ENCODE measurements around the gene FOXD2. TPM values are rescaled to one million over a fixed set of nuclear protein-coding genes. Genes with fewer than 3 reads are reported as not detected.

FOXD2 gene
- total RNA-seq, 1 donor from 2014 or later = not detected

DNA sequence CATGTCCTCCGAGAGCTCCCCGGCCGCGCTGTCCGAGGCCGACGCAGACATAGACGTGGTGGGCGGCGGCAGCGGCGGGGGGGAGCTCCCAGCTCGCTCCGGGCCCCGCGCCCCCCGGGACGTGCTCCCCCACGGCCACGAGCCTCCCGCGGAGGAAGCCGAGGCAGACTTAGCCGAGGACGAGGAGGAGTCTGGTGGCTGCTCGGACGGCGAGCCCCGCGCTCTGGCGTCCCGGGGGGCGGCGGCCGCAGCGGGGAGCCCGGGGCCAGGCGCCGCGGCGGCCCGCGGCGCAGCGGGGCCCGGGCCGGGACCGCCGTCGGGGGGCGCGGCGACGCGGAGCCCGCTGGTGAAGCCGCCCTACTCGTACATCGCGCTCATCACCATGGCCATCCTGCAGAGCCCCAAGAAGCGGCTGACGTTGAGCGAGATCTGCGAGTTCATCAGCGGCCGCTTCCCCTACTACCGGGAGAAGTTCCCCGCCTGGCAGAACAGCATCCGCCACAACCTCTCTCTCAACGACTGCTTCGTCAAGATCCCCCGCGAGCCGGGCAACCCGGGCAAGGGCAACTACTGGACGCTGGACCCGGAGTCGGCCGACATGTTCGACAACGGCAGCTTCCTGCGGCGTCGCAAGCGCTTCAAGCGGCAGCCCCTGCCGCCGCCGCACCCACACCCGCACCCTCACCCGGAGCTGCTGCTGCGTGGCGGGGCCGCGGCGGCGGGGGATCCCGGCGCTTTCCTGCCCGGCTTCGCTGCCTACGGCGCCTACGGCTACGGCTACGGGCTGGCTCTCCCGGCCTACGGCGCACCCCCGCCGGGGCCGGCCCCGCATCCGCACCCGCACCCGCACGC, 547 bp downstream of the FOXD2 start:
- ATAC-seq (no peak), DNase-seq (no peak)
- intact Hi-C loops (cut with micrococcal nuclease) = no loop called here

DNA sequence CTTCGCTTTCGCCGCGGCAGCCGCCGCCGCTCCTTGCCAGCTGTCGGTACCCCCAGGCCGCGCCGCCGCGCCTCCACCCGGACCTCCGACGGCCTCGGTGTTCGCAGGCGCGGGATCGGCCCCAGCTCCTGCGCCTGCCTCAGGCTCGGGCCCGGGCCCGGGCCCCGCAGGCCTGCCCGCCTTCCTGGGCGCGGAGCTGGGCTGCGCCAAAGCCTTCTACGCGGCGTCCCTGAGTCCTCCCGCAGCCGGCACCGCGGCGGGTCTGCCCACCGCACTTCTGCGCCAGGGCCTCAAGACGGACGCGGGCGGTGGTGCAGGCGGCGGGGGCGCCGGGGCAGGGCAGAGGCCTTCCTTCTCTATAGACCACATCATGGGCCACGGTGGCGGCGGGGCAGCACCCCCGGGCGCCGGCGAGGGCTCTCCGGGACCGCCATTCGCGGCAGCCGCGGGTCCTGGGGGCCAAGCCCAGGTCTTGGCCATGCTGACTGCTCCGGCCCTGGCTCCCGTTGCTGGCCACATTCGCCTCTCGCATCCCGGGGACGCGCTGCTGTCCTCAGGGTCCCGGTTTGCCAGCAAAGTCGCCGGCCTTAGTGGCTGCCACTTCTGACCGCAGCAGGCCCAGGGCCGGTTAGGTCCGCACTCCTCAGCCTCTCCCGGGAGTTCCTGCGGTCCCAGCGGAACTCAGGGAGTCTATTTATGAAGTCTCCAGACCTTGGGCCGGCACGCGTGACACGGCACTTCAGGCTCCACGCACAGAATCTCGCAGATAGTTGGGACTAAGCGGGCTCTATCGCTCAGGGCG, 1.4 kb downstream of the FOXD2 start:
- DNase-seq = no peak
- no peak for ATAC-seq
- intact Hi-C loops (cut with micrococcal nuclease) = no loop called here

DNA sequence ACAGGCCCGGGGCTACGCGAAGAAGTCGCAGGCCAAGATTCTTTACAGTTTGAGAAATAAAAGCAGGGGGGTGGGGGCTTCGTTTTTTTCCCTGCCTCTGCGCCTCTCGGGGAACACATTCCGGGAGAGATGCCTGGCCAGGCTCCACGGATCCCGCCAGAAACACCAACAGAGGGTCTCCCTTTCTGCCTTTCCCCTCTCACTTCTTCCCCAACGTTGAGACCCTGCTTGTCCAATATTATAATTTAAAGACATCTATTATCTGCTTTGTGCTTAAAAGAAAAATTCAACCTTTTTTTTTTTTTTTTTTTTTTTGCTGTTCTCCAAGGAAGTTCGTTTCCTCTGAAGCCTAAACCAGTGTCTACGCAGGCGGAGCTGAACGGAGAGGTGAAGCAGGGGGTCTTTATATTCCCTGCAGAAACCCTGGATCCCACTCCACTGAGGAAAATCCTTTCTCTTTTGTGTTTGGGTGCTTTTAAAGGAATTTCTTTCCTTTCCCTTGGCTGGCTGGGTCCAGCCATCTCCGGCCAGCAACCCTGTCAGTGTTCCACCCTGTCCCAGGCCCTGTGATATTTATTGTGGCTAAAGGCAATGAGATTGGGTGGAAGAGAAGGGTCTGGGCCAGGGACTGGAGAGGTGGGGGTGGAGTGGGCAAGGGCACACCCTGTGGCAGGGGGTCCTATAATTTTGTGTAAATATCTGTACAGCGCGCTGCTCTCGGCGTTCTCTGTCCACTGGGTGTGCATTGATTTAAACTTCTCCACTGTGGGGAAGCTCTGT, 2.2 kb downstream of the FOXD2 start:
- intact Hi-C loops (cut with micrococcal nuclease) = no loop called here
- DNase-seq (no peak), ATAC-seq (no peak)

DNA sequence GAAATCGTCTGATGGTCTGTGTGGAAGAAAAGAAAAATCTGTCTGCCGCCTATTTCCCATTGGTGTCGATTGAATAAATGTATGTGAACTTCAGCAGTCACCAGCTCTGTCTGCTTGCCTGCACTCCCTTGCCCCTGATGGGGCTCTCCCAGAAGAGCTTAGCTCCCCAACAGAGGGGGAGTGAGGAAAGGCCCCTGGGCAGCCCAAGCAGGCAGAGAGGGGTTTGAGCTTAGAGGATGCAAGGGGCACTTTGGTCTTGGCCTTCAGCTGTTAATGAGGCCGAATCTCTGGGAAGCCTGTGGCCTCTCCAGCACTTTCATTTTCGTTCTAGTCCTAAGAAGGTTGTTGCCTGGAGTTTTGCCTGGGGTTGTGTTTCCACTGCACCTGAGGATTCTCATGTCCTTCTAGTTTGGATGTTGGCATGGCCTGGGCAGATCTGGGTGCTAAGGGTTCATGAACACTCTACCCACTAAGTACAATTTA, 2.8 kb downstream of the FOXD2 start:
- no peak for ATAC-seq
- intact Hi-C loops (cut with micrococcal nuclease) = no loop called here
- DNase-seq = no peak

DNA sequence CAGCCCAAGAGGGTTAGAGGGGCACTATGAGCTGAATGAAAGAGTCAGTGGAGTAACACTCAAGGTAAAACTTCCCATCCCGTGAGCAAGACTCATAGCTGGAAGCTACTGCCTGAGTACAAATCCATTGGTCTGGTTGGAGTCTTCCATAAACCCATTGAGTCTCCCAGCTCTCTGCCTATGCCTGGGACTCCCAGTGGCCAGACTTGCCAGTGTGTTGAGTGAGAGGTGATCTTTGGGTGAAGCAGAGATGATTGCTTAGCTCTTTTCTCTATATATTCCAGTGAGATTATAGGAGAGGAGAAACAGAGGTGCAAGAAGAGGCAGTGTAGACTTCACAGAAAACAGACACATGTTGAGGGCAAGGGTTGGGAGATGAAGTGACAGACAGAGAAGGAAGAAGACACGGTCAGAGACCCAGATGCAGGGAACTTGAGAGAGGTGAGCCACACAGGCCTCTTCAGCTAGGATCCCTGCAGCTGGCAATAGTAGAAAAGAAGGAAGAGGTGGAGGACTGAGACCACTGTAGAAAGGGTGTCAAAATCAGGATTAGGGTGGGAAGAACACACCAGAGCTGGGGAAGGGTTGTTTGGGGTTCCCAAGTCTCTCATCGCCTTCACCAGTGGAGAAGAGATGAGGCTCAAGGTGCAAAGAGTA, 3.7 kb downstream of the FOXD2 start:
- no peak for ATAC-seq
- intact Hi-C loops (cut with micrococcal nuclease) = no loop called here
- no peak for DNase-seq

DNA sequence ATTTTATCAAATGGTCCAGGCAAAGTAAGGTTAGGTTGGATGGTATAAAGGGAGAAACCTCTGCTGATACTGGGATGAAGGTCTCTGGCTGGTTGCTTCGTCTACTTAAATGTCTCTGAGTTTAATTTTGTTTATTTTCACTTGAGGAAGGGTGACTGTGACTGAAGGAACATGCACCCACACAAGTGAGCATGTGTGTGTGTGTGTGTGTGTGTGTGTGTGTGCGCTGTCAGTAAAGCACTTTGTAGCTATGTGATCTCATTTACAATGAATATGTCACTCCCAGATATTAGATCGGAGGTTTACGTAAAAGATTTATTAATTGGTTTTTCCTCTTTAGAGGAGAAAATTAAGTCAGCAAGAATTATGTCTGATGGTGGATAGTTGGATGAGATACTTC, 4.4 kb downstream of the FOXD2 start:
- DNase-seq (no peak), ATAC-seq (no peak)
- intact Hi-C loops (cut with micrococcal nuclease) = no loop called here

DNA sequence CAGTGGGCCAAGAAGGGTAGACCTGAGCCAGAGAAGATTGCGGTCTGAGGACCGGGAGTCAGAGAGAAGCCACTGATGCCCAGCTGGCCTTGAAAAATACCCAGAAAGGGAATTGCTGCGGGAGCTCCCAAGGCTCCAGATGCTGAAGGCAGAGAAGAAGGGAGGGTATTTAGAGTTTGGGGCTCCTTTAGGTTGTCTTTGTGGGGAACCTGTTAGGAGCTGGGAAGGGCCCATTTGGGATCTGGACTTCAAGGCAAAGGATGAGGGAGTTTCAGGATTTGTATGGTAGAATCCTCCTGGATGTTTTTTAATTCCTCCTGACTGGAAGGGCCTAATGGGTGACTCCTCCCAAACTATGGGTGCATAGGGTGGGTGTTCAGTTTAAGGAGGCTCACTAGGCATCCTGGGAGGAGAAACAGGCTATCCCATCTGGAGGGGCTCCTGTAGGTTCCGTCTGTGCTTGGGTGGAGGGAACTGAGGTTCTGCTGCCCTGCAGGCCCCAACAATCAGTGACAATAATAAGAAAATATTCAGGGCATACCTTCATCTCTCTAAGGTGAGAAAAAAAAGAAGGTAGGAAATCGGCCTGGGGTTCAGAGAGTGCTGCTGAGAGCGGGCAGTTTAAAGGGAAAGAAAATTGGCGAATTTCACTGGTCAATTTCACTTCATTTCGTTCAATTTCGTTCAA, 5.1 kb downstream of the FOXD2 start:
- DNase-seq = no peak
- intact Hi-C loops (cut with micrococcal nuclease) = no loop called here
- no peak for ATAC-seq

DNA sequence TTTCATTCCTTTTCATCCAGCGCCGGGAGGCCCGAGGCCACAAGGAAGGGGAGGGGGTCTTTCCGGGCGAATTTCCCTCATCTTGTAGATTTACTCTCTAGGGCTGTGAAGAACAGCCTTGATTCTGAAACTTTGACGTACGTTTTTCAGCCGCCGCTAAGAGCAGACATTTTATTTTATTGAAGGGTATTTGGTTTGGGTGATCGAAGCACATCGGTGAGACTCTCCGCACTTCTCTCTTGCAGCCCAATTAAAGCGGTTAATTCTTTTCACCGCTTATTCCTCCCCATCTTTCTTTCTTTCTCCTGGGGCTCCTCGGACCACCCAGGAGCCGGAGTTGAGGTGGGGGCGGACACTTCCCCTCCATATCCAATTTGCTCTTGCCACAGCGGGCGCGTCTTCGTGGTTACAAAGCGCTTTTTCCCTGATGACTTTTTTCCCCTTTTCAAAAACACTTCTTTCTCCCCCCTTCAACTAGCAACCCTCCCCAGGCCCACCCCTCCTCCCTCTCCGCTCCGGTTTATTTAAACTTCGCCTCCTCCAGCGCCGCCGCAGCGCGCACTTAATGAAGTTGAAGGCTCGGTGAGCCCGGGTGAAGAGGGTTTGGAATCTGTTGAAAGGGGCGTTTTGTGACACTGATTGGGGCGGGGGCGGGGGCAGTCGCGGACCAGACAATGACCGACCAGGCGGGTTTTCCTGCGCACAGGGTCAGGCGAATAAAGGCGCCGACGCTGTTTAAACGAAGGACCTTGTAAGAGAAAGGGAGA, 5.9 kb downstream of the FOXD2 start:
- no peak for ATAC-seq
- intact Hi-C loops (cut with micrococcal nuclease) = no loop called here
- DNase-seq = no peak

DNA sequence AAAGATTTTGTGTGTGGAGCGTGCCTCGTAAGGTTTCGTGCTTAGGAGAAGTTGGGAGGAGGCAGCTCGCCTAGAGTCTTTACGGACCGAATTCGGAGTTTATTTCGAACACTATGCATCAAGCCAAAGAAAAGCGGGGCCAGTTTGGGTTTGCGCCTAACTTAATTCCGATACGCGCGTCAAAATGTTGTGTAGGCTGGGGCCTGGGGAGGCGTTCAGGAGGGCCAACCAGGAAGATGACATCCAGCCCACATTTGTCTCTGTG, 6.4 kb downstream of the FOXD2 start:
- DNase-seq = no peak
- intact Hi-C loops (cut with micrococcal nuclease) = no loop called here
- no peak for ATAC-seq

DNA sequence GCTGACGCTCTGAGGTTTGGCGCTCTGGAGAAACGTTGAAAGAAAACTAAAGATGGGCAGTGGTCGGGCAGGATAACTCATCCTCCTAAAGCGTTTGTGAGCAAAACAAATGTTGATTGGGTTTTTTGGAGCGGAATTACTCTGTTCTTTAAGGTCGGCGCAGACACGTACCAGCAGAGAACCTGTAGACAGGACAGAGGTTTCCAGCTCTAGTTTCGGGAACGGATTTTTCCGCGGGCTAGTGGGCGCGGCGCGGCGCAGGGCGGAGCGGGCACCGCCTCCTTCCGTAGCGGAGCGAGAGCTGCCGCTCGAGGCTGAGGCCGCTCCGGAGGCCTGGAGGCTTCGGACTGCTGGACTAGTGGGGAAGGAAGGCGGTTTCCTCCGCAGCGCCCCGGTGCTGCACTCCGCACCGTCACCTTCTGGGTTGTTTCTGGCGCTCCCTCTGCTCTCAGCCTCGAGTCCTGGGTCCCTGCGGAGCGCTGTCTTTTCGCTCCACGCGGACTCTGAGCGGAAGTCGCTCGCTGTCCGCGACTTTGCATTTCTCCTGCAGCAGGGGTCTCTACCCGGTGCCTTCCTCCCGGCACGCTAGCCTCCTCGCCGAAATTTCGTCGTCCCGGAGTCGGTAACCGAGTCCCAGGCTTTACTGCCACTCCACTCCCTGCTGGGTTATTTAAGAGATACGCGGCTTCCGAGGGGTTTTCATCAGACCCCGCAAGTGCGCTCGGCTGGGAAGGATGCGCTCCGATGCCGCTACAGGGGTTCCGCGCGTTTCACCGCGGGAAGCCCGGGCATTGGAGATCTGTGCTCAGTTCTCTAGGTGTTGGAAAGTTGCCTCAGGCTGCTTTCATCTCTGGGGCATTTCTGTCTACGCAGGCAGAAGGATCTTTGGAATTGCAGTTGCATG, 7.0 kb downstream of the FOXD2 start:
- intact Hi-C loops (cut with micrococcal nuclease) = no loop called here
- DNase-seq = peak; percentile 45
- peak; percentile 58 for ATAC-seq

DNA sequence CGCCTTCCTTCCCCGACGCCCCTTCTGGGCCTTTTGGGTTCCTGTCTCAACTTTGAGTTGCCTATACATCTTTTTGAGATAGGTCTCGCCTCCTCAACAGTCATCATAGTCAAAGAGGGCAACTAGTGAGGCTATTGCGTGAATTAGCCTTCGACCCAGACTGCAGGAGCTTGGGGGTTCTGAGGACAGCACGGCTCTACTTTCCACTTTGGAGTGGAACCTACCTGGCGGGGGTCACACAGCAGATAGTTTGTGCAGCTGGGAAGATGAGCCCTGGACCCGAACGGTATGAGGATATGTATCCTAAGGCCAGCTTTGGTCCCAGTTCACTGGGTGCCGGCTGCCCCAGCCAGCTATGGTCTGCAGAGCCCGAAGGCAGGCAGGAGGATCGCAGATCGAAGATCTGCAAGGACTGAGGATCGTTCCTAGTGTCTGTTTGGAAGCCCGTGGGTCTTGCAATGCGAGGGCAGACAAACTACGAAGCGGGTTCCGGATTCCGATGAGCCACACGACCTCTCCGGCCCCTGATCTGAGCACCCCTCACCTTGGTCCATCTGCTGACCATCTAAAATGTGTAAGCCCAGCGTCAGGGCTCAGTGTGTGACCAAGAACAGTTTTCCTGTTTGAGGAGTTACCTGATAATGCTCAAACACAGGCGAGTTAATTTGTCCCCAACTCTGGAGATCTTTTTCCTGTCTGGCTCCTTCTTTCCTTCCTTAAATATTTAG, 8.1 kb downstream of the FOXD2 start:
- intact Hi-C loops (cut with micrococcal nuclease) = no loop called here
- no peak for DNase-seq
- ATAC-seq = no peak

DNA sequence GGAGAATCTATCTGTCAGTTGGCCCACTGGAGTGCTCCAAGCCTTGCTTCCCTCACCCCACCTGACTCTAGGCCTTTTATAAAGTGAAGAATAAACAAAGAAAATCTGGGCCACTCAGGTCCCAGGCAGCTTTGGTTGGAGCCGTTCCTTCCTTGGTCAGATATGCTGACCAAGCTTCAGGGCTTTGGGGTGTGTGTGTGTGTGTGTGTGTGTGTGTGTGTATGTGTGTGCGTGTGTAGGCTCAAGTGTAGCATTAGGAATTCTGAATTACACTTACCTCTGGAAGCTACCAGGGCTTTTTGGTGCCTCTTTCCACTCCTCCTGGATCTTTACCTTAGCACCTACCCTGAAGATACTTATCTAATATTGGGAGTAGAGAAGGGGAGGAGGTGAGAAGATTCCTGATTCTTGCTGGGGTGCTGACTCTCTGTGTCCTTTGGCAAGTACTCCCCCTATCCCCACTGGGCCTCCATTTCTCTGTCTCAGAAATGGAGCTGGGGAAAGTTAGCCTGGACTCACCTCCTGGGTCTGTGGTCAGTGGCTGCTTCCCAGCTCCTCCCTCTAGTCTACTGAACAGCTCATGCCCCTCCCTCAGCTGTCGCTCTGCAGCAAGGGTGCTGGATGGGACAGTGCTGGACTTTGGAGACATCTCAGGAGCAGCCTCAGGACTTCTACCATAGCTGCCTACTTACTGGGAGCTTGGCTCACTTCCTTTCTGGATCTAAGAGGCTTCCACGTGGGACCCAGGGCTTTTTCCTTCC, 10.8 kb downstream of the FOXD2 start:
- intact Hi-C loops (cut with micrococcal nuclease) = no loop called here
- ATAC-seq = no peak
- no peak for DNase-seq

DNA sequence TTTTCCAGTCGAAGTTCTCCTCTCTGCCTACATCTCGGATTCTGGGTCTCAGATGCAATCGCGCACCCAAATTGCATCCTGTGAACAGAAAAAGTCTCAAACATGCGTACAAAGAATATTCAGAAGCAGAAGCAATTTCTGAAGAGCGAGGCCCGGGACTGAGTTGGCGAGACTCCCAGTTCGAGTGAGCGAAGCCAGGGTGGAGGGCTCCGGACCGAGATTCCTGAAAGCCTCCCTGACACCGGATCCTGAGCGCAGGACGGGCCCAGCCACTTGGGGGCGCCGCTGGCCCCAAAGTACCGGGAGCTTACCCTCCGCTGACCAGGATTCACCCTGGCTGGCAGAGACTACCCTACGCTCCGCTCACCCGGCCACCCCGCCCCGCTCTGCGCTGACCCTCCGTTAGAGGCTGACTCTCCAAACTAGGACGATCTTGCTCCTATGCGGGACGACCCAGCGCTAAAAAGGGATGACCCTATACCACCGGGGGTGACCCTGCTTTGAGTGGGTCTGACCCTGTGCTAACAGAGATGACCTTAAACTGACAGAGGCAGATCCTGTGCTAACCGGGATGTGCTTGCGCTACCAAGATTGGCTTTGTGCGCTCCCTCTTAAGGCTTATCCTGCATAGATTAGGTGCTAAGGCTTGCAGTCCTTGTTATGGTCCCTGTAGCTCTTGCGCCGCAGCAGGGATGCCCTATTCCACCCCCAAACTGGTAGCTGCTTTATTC, 12.1 kb downstream of the FOXD2 start:
- peak; percentile 69 for ATAC-seq
- peak; percentile 48 for DNase-seq
- intact Hi-C loops (cut with micrococcal nuclease) = no loop called here

DNA sequence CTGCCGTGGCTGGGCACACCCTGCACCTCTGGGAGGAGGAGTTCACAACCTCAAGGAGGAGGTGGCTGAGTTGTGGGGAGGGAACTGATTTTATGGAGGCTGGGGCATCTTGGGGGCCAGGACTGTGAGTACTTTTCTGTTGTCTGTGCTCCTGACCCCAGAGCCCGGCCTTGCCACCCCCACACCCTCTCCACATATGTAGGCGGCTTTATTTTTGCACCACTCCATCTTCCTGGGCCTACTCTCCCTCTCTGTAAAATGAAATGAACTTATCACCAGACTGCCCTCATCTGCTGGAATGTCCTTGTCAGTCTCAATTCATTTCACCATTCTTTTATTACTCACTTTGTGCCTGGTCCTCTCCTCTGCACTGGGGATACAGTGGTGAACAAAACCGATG, 12.8 kb downstream of the FOXD2 start:
- intact Hi-C loops (cut with micrococcal nuclease) = no loop called here
- DNase-seq = no peak

DNA sequence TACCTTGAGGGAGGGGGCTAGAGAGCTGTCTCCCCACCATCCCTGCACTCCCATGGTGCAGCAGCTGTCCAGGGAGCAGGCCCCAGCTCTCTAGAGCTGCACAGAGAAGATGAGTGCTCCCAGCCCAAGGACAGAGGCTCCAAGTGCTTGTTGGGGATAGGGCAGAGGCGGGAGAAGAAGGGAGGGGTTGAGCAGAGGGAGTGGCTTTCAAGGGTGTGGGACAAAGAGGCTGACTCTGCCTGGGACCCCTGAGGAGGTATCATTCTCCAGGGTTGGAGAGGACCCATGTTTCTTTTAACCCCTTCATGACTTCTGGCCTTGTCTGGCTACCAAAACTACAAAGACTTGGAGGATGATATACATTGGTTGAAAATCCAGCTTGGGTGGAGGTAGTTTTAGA, 14.6 kb downstream of the FOXD2 start:
- no peak for DNase-seq
- ATAC-seq = no peak
- intact Hi-C loops (cut with micrococcal nuclease) = no loop called here

More for the DNA sequence above, 12.8 kb downstream of the FOXD2 start:
- ATAC-seq = no peak

All from left ventricle myocardium superior (tissue), 1 donor.